T-helper 2 cell treated with Interferon-gamma antibody and Interleukin-4, amounts not matched to agents 5 μg/mL and 100 μg/mL, for 36 hours (primary cell): Measurements from ENCODE around the gene PNMA6A.
"Not testable (repeated sequence)": the region's sequence is repeated elsewhere in the genome, so short reads cannot be mapped to it uniquely, and the experiment has no call there.

Experiments
- DNase-seq: peaks from one replicate; pipeline ENCODE4 v3.0.0; 2021; ENCODE audit warnings: low spot score
- H3K27ac Mint-ChIP-seq: one replicate; pipeline ENCODE4 v1.8.0; 2021; ENCODE audit warnings: mild to moderate bottlenecking, mixed read lengths
- H3K27me3 Mint-ChIP-seq: one replicate; pipeline ENCODE4 v1.8.0; 2021; ENCODE audit warnings: low read depth, mixed read lengths
- H3K36me3 Mint-ChIP-seq: one replicate; pipeline ENCODE4 v1.8.0; 2021; ENCODE audit warnings: low read depth, mixed read lengths
- H3K4me1 Mint-ChIP-seq: one replicate; pipeline ENCODE4 v1.8.0; 2021; ENCODE audit warnings: low read depth, mixed read lengths
- H3K4me3 Mint-ChIP-seq: one replicate; pipeline ENCODE4 v1.8.0; 2022; ENCODE audit warnings: mild to moderate bottlenecking, moderate library complexity, mixed read lengths
- H3K9me3 Mint-ChIP-seq: one replicate; pipeline ENCODE4 v1.8.0; 2021; ENCODE audit warnings: mixed read lengths

Gene PNMA6A

GRCh38 chrX:153061732-153062131, 10.5 kb upstream of the PNMA6A start:
- peaks cover 3% of the 10 kb centered on the region for H3K27me3 Mint-ChIP-seq
- no peak overlapping the region for H3K27ac Mint-ChIP-seq
- H3K4me3 Mint-ChIP-seq = no peak overlapping the region
- H3K4me1 Mint-ChIP-seq = no peaks in the 10 kb centered on the region
- H3K9me3 Mint-ChIP-seq = no peaks in the 10 kb centered on the region
- no peaks in the 10 kb centered on the region for H3K36me3 Mint-ChIP-seq
- DNase-seq = no peak

- no peaks in the 10 kb centered on the region for H3K27me3 Mint-ChIP-seq
- no peaks in the 10 kb centered on the region for H3K4me1 Mint-ChIP-seq
- H3K27ac Mint-ChIP-seq = no peak overlapping the region
- no peak for DNase-seq
- no peaks in the 10 kb centered on the region for H3K9me3 Mint-ChIP-seq
- H3K36me3 Mint-ChIP-seq = no peaks in the 10 kb centered on the region
- H3K4me3 Mint-ChIP-seq = no peak overlapping the region
Measured at GRCh38 chrX:153063315-153063714, 8.9 kb upstream of the PNMA6A start.

GRCh38 chrX:153064061-153064460, 8.2 kb upstream of the PNMA6A start:
- no peaks in the 10 kb centered on the region for H3K27me3 Mint-ChIP-seq
- no peak overlapping the region for H3K27ac Mint-ChIP-seq
- H3K4me3 Mint-ChIP-seq = no peak overlapping the region
- H3K36me3 Mint-ChIP-seq = no peaks in the 10 kb centered on the region
- DNase-seq = no peak
- no peaks in the 10 kb centered on the region for H3K9me3 Mint-ChIP-seq
- H3K4me1 Mint-ChIP-seq = no peaks in the 10 kb centered on the region

- H3K9me3 Mint-ChIP-seq = no peaks in the 10 kb centered on the region
- H3K27ac Mint-ChIP-seq = no peak overlapping the region
- no peaks in the 10 kb centered on the region for H3K36me3 Mint-ChIP-seq
- H3K4me3 Mint-ChIP-seq = no peak overlapping the region
- H3K27me3 Mint-ChIP-seq = no peaks in the 10 kb centered on the region
- no peak for DNase-seq
- no peaks in the 10 kb centered on the region for H3K4me1 Mint-ChIP-seq
Measured at GRCh38 chrX:153065389-153065788, 6.9 kb upstream of the PNMA6A start.

- DNase-seq, H3K27ac Mint-ChIP-seq, H3K9me3 Mint-ChIP-seq, H3K36me3 Mint-ChIP-seq, H3K4me3 Mint-ChIP-seq, H3K27me3 Mint-ChIP-seq, H3K4me1 Mint-ChIP-seq: not testable (repeated sequence)
Measured at GRCh38 chrX:153066402-153066801, 5.9 kb upstream of the PNMA6A start.

GRCh38 chrX:153073331-153073730, 1.1 kb downstream of the PNMA6A start:
- H3K36me3 Mint-ChIP-seq, H3K27ac Mint-ChIP-seq, DNase-seq, H3K27me3 Mint-ChIP-seq, H3K4me1 Mint-ChIP-seq, H3K4me3 Mint-ChIP-seq, H3K9me3 Mint-ChIP-seq: not testable (repeated sequence)

GRCh38 chrX:153074262-153074899, 2.1 kb downstream of the PNMA6A start:
- no peaks in the 10 kb centered on the region for H3K9me3 Mint-ChIP-seq
- no peak for DNase-seq
- H3K4me1 Mint-ChIP-seq = no peaks in the 10 kb centered on the region
- no peaks in the 10 kb centered on the region for H3K27me3 Mint-ChIP-seq
- no peaks in the 10 kb centered on the region for H3K36me3 Mint-ChIP-seq
- H3K4me3 Mint-ChIP-seq = no peak overlapping the region
- no peak overlapping the region for H3K27ac Mint-ChIP-seq

GRCh38 chrX:153074935-153075334, 2.7 kb downstream of the PNMA6A start:
- Mint-ChIP-seq H3K9me3 (no peaks in the 10 kb centered on the region), H3K36me3 (no peaks in the 10 kb centered on the region), H3K4me1 (no peaks in the 10 kb centered on the region), H3K4me3 (peak overlapping the region; percentile 40), H3K27ac (no peak overlapping the region), H3K27me3 (no peaks in the 10 kb centered on the region)
- DNase-seq = no peak

GRCh38 chrX:153075366-153075765, 3.1 kb downstream of the PNMA6A start:
- Mint-ChIP-seq H3K9me3 (no peaks in the 10 kb centered on the region), H3K4me1 (no peaks in the 10 kb centered on the region), H3K27ac (no peak overlapping the region), H3K36me3 (no peaks in the 10 kb centered on the region), H3K27me3 (no peaks in the 10 kb centered on the region), H3K4me3 (no peak overlapping the region)
- no peak for DNase-seq

GRCh38 chrX:153077437-153078135, 5.3 kb downstream of the PNMA6A start:
- not testable (repeated sequence) for H3K27me3 Mint-ChIP-seq, H3K36me3 Mint-ChIP-seq, H3K27ac Mint-ChIP-seq, H3K4me1 Mint-ChIP-seq, H3K9me3 Mint-ChIP-seq, H3K4me3 Mint-ChIP-seq, DNase-seq

- H3K9me3 Mint-ChIP-seq, H3K4me1 Mint-ChIP-seq, H3K4me3 Mint-ChIP-seq, H3K36me3 Mint-ChIP-seq, H3K27ac Mint-ChIP-seq, H3K27me3 Mint-ChIP-seq, DNase-seq: not testable (repeated sequence)
Measured at GRCh38 chrX:153083238-153083923, 11.1 kb downstream of the PNMA6A start.

- H3K4me3 Mint-ChIP-seq = no peak overlapping the region
- peaks cover 5% of the 10 kb centered on the region for H3K4me1 Mint-ChIP-seq
- H3K27me3 Mint-ChIP-seq = no peaks in the 10 kb centered on the region
- no peak overlapping the region for H3K27ac Mint-ChIP-seq
- H3K9me3 Mint-ChIP-seq = peaks cover 22% of the 10 kb centered on the region
- no peak for DNase-seq
- H3K36me3 Mint-ChIP-seq = peaks cover 6% of the 10 kb centered on the region
Measured at GRCh38 chrX:153102418-153102817, 30.2 kb downstream of the PNMA6A start.

GRCh38 chrX:153104959-153105358, 32.7 kb downstream of the PNMA6A start:
- not testable (repeated sequence) for DNase-seq, H3K36me3 Mint-ChIP-seq, H3K4me1 Mint-ChIP-seq, H3K27ac Mint-ChIP-seq, H3K27me3 Mint-ChIP-seq, H3K4me3 Mint-ChIP-seq
- H3K9me3 Mint-ChIP-seq = peaks cover 22% of the 10 kb centered on the region

GRCh38 chrX:153106092-153106801, 34.0 kb downstream of the PNMA6A start:
- not testable (repeated sequence) for DNase-seq, H3K4me1 Mint-ChIP-seq, H3K27me3 Mint-ChIP-seq, H3K4me3 Mint-ChIP-seq, H3K36me3 Mint-ChIP-seq
- Mint-ChIP-seq H3K9me3 (peaks cover 22% of the 10 kb centered on the region), H3K27ac (peak overlapping the region; percentile 84)
